Gastrocnemius medialis (tissue), 4 donors: Measurements from ENCODE around the gene UCKL1.

ENCODE experiments used
- POLR2A ChIP-seq, 2 donors: fragments of 450-650 bp; IDR thresholded peaks; one replicate each; pipeline ENCODE4 v1.6.1; 2017; ENCODE audit warnings: antibody characterized with exemption in 2 of 2, mild to moderate bottlenecking in 2 of 2, moderate library complexity in 2 of 2
- TF ChIP-seq, protein P1 (sequence below), 5 experiments: fragments of 450-650 bp in 3 of 5; fragments of 200-600 bp in 2 of 5; sonication (generic) in 2 of 5; IDR thresholded peaks in 4 of 5; conservative IDR thresholded peaks in 1 of 5; 1 replicate in 4 of 5; 2 replicates in 1 of 5; pipeline ENCODE4 v1.5.1; 2016 to 2019; ENCODE audit warnings: antibody characterized with exemption in 5 of 5, mild to moderate bottlenecking in 3 of 5, moderate library complexity in 3 of 5

DNA sequence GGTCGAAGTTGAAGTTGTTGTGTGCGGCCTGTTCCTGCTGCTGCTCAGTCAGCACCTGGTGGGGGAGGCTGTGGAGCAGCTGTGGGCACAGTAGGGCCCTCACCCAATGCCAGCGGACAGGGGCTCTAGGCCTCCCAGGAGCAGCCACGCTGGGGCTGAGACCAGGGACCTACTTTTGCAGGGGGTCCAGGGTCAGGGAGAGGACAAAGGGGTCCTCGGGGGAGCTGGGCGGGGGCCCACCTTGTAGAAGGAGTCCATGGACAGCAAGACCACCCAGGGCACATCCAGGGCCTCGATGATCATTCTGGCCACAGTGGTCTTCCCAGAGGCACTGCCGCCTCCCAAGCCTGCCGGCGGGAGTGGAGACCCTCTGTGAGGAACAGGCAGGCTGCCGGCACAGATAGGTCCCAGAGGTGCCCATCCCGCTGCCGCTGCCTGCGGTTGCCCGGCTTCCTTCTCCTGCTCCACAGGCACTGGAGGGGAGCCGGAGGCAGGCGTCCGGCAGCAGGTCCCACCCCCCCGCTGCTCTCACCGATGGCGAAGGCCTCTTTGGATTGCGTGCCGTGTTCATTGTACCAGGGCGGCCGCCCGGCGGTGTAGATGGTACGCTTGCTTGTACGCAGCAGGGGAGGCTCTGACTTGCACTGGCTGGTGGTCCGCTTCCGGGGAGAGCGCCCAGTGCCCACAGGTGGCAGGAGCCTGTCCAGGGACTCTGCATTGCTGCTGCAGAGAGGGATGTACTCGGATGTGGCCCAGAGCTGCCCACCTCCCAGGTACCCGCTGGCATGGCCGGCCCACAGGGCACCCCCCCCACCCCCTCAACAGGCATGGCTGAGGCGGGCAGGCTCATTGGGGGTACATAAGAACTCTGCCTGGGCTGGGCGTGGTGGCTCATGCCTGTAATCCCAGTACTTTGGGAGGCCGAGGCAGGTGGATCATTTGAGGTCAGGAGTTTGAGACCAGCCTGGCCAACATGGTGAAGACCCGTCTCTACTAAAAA, 10.0 kb downstream of the UCKL1 start:
- TF ChIP-seq, protein P1, sequence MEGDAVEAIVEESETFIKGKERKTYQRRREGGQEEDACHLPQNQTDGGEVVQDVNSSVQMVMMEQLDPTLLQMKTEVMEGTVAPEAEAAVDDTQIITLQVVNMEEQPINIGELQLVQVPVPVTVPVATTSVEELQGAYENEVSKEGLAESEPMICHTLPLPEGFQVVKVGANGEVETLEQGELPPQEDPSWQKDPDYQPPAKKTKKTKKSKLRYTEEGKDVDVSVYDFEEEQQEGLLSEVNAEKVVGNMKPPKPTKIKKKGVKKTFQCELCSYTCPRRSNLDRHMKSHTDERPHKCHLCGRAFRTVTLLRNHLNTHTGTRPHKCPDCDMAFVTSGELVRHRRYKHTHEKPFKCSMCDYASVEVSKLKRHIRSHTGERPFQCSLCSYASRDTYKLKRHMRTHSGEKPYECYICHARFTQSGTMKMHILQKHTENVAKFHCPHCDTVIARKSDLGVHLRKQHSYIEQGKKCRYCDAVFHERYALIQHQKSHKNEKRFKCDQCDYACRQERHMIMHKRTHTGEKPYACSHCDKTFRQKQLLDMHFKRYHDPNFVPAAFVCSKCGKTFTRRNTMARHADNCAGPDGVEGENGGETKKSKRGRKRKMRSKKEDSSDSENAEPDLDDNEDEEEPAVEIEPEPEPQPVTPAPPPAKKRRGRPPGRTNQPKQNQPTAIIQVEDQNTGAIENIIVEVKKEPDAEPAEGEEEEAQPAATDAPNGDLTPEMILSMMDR (IDR thresholded peaks at IDR 0.05 in 4 of 5, conservative IDR thresholded peaks at IDR 0.05 in 1 of 5), result no peak
- no peak for TF ChIP-seq POLR2A (IDR thresholded peaks at IDR 0.05)
